Uterus (tissue), 4 donors: ENCODE data around the gene DNHD1. TPM values are rescaled to one million over a fixed set of nuclear protein-coding genes. Genes with fewer than 3 reads are reported as not detected.

Source experiments
- DNase-seq, 2 donors: peaks; one replicate each; pipeline ENCODE4 v3.0.0-alpha.2; 2019 to 2020
- H3K27ac ChIP-seq, 2 donors: fragments of 200-600 bp; sonication (generic); 1 replicate in 1 of 2; 2 replicates in 1 of 2; pipeline ENCODE4 v1.5.1; 2016 to 2018
- H3K27me3 ChIP-seq, 2 donors: fragments of 200-600 bp; sonication (generic); one replicate each; pipeline ENCODE4 v1.5.1; 2018 to 2019; ENCODE audit warnings: control low read depth in 1 of 2
- H3K36me3 ChIP-seq, 2 donors: fragments of 200-600 bp; sonication (generic); one replicate each; pipeline ENCODE4 v1.5.1; 2019; ENCODE audit warnings: control low read depth in 1 of 2
- H3K4me1 ChIP-seq, 2 donors: fragments of 200-600 bp; sonication (generic); one replicate each; pipeline ENCODE4 v1.5.1; 2018 to 2019; ENCODE audit warnings: control low read depth in 1 of 2
- H3K4me3 ChIP-seq, 2 donors: fragments of 200-600 bp; sonication (generic); 1 replicate in 1 of 2; 2 replicates in 1 of 2; pipeline ENCODE4 v1.5.1; 2018 to 2019; ENCODE audit warnings: mild to moderate bottlenecking in 1 of 2
- H3K9me3 ChIP-seq, 2 donors: fragments of 200-600 bp; sonication (generic); one replicate each; pipeline ENCODE4 v1.5.1; 2019; ENCODE audit warnings: control low read depth in 1 of 2
- POLR2A ChIP-seq, 2 donors: fragments of 450-650 bp; IDR thresholded peaks; one replicate each; pipeline ENCODE4 v1.6.1; 2016; ENCODE audit warnings: antibody characterized with exemption in 2 of 2, mild to moderate bottlenecking in 1 of 2, moderate library complexity in 1 of 2
- intact Hi-C: fragments of 100-400 bp; cut with DNase I; formaldehyde crosslinking; loops from one replicate; pipeline ENCODE4 v1.15.1; 2023; ENCODE audit warnings: low total_unique reads
- total RNA-seq, 4 donors: library from RNA; depleted of rRNA in 3 of 4; stranded (reverse); fragments of >200 nt in 3 of 4; gene quantifications; one replicate each; pipeline versions ENCODE4 v1.1.0 to v1.2.4, GENCODE V29; 2014 to 2023
- TF ChIP-seq, protein P1 (sequence below), 4 experiments: fragments of 200-600 bp in 2 of 4; fragments of 450-650 bp in 2 of 4; sonication (generic) in 2 of 4; IDR thresholded peaks; one replicate each; pipeline ENCODE4 v1.5.1; 2016 to 2019; ENCODE audit warnings: antibody characterized with exemption in 4 of 4, mild to moderate bottlenecking in 2 of 4, moderate library complexity in 1 of 4
- donor health status: DM: yes; HTN: yes; CAD: no.

Gene DNHD1
- total RNA-seq, 4 donors from 2014 or later = 9.4 to 32.5 (median 22.5) TPM

DNA sequence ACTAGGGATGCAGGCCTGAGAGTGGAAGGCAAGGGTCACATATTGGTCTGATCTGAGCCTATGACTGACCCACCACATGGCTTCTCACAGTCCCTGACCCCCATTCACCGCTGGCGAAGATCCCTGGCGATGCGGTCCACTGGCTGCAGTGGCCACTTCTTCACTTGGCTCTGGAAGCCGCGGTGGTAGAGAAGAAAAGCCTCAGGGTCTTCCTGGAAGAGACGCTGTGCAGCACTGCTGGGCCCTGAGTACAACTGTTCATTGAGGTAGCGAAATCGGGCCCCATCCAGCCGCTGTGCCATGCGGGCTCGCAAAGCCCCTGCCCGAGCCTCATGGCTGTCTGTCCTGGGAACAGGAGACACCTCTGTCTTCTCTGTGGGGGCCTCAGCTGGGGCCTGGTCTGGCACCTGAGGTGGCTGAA is 104.0 kb downstream of the DNHD1 start:
- Histone ChIP-seq H3K4me3 (no peak overlapping the region), H3K36me3 (no peaks in the 10 kb centered on the region), H3K9me3 (no peaks in the 10 kb centered on the region), H3K27me3 (no peaks in the 10 kb centered on the region), H3K4me1 (peaks cover 0 to 11% of the 10 kb centered on the region in 2 donors), H3K27ac (no peak overlapping the region)
- TF ChIP-seq POLR2A (IDR thresholded peaks at IDR 0.05) = no peak
- TF ChIP-seq, protein P1, sequence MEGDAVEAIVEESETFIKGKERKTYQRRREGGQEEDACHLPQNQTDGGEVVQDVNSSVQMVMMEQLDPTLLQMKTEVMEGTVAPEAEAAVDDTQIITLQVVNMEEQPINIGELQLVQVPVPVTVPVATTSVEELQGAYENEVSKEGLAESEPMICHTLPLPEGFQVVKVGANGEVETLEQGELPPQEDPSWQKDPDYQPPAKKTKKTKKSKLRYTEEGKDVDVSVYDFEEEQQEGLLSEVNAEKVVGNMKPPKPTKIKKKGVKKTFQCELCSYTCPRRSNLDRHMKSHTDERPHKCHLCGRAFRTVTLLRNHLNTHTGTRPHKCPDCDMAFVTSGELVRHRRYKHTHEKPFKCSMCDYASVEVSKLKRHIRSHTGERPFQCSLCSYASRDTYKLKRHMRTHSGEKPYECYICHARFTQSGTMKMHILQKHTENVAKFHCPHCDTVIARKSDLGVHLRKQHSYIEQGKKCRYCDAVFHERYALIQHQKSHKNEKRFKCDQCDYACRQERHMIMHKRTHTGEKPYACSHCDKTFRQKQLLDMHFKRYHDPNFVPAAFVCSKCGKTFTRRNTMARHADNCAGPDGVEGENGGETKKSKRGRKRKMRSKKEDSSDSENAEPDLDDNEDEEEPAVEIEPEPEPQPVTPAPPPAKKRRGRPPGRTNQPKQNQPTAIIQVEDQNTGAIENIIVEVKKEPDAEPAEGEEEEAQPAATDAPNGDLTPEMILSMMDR (IDR thresholded peaks at IDR 0.05) = no peak
- peak in 1 of 2 donors; percentile 17 for DNase-seq
- intact Hi-C loops = no loop called here

DNA sequence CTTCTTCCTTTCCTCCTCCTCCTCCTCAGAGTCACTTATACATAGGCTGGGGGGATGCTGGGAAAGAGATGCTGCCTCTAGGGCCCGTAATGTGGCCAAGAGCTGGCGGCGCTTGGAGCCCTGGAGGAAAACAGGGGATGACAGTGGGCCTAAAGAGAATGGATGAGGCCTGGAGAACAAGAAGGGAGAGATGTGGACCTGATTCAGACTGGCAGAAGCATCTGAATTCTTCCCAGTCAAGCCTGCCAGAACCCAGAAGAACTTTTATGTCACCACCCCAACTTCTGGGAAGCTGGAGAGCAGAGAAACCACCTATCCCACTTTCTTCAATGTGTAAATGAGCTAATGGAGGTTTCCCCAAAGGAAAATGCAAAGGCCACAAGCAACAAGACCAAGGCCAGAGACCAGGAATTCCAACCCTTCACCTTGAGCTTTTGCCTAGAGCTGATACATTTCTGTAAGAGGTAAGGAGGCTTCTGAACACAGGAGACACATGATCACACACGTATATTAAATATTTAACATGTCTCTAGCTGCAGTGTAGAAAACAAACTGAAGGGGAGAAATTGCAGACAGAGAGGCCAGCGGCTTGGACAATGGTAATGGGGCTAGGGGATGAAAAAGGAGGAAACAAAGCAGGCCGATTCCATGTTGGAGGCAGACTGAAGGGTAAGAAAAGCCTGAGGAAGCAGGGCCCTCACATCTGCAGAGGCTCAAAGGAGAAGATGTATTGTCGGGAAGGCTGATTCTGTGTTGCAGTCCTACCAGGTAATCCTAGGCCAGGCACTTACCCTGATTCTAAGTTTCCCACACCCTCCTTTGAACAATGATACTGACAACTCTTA is 105.2 kb downstream of the DNHD1 start:
- Histone ChIP-seq H3K36me3 (no peaks in the 10 kb centered on the region), H3K4me3 (peak overlapping the region; percentile 92 to 98), H3K9me3 (no peaks in the 10 kb centered on the region), H3K27me3 (no peaks in the 10 kb centered on the region), H3K4me1 (peaks cover under 1 to 13% of the 10 kb centered on the region in 2 donors), H3K27ac (peak overlapping the region; percentile 97 to 99)
- DNase-seq = peak in 1 of 2 donors; percentile 11
- TF ChIP-seq POLR2A (IDR thresholded peaks at IDR 0.05) = no peak
- TF ChIP-seq, protein P1 (IDR thresholded peaks at IDR 0.05) = no peak
- intact Hi-C loops = no loop called here

DNA sequence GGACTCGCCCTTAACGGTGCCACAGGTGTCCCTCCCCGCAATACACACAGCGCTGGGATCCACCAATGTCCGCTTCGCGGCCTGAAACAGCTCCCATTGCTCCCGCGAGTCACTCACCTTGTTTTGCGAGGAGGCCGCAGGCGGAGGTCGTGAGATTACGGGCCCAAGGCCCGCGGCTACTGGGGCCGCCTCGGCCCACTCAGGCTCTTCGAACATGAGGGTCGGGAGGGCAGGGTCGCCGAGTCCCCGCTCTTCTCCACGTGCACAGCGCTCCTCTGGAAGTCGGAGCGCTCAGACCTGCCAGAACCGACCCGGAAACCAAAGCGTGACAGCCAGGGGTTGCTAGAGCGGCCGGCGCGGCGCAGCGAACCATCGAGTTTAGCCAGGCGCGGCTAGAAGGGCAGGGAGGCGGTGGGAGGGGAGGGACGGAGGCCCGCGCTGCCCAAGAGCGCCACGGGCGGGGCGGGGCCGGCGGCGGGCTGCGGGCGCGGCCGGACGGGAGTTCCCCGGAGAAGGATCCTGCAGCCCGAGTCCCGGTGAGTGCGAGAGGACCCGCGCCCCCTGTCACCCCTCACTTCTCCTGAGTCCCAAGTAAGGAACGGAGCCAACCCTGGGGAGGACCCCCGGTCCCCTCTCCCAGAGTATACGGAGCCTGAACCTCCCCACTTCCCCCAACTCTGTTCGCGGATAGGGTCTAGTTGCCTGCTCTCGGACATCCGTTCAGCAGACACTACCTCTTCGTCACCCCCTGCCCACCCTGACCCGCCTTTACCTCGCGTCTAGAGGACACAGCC is 106.4 kb downstream of the DNHD1 start, which contains the start of the genes ILK and RRP8:
TSS of gene ILK (plus strand) at position 488 of the 794 bp plus-strand sequence. CDS start 498 bp downstream, outside the sequence.
TSS of gene RRP8 (minus strand) at position 330 of the 794 bp plus-strand sequence. CDS start at position 216, 114 bp downstream.
- Histone ChIP-seq H3K27me3 (no peaks in the 10 kb centered on the region), H3K27ac (peak within 1 kb of the TSS; percentile 97 to 99), H3K9me3 (no peaks in the 10 kb centered on the region), H3K4me3 (peak within 1 kb of the TSS; percentile 92 to 98), H3K4me1 (peaks cover 12 to 25% of the 10 kb centered on the region in 2 donors), H3K36me3 (no peaks in the 10 kb centered on the region)
- DNase-seq = peak; percentile 91 to 92
- peak; percentile 88 to 96 for TF ChIP-seq POLR2A (IDR thresholded peaks at IDR 0.05)
- TF ChIP-seq, protein P1 (IDR thresholded peaks at IDR 0.05) = peak; percentile 45 to 68 (median 56)
- intact Hi-C loops = no loop called here

DNA sequence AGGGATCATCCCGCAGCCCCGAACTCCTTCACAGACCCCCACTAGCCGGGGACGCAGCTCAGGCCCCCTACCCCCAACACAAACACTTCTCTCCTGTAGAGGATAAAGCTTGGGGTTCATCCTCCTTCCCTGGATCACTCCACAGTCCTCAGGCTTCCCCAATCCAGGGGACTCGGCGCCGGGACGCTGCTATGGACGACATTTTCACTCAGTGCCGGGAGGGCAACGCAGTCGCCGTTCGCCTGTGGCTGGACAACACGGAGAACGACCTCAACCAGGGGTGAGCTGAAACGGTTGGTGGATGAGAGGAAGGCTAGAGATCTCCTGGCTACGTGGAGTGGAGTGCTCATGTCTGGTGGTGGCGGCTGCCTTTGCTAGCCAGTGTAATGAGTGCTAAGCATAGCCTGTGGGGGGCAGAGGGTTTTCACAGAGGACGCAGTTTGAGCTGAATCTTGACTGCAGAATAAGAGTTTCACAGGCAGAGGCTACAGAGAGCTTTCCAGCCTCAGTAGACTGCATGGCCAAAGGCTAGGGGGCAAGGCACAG is 107.1 kb downstream of the DNHD1 start:
- Histone ChIP-seq H3K36me3 (no peaks in the 10 kb centered on the region), H3K27ac (peak overlapping the region; percentile 97 to 99), H3K9me3 (no peaks in the 10 kb centered on the region), H3K4me1 (peaks cover 13 to 25% of the 10 kb centered on the region in 2 donors), H3K4me3 (peak overlapping the region; percentile 92 to 98), H3K27me3 (no peaks in the 10 kb centered on the region)
- TF ChIP-seq, protein P1 (IDR thresholded peaks at IDR 0.05) = peak in 2 of 4 experiments; percentile 28 to 34
- no peak for TF ChIP-seq POLR2A (IDR thresholded peaks at IDR 0.05)
- peak in 1 of 2 donors; percentile 65 for DNase-seq
- intact Hi-C loops = no loop called here
